ENCODE data around the gene OLFM4. TPM values are rescaled to one million over a fixed set of nuclear protein-coding genes. Genes with fewer than 3 reads are reported as not detected.

OLFM4 gene
- total RNA-seq, 2 donors from 2014 or later = 489 to 1,049 TPM

DNA sequence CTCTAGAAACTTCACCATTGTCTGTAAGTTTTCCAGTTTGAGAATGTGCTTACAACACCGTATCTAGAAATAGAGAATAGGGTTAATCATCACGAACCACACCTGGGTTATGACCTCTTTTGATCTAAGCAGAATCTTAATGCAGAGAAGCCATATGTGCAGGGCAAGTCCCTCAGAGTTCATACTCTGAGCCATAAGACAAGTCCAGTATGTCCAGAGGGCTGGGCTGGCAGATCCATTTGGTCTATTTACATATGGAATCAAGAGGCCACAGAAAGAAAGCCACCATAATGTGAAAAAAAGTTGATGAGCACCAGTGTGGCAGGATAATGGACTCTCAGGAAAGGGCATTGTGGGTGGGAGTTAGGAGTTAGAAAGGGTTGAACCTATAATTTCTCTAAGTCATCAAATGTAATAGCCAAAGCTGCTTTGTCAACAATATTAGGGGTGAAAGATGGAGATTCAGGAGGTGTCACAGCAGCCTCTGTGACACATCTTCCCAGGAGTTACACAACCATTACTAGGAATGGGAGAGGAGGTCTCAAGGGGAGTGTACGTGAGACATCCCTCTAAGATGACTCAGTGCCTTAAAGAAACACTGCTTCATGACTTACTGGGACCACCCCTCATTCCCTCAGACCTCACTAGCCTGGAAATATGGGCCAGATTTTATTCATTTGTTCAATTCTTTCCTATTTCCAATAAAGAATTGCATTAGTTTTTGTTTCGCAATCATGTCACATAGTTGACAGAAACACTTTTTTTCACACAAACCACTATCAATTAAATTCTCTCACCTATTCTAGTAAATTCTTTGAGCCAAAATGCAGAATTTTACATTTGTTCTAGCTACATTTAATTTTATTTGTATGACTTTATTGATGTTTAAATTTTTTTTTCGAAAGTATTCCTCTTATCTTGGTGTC lies 30.4 kb upstream of the OLFM4 start:
- no peak for DNase-seq
- Histone ChIP-seq H3K4me1 (no peaks in the 10 kb centered on the region), H3K9ac (ENCODE audit: low read depth in 2 of 2, low read length in 2 of 2) (no peak overlapping the region), H3K36me3 (no peaks in the 10 kb centered on the region), H3K9me3 (no peaks in the 10 kb centered on the region), H3K27ac (no peak overlapping the region), H3K27me3 (no peaks in the 10 kb centered on the region), H3K4me3 (no peak overlapping the region)
- intact Hi-C loops (cut with DNase I) = no loop called here
- TF ChIP-seq, protein P1, sequence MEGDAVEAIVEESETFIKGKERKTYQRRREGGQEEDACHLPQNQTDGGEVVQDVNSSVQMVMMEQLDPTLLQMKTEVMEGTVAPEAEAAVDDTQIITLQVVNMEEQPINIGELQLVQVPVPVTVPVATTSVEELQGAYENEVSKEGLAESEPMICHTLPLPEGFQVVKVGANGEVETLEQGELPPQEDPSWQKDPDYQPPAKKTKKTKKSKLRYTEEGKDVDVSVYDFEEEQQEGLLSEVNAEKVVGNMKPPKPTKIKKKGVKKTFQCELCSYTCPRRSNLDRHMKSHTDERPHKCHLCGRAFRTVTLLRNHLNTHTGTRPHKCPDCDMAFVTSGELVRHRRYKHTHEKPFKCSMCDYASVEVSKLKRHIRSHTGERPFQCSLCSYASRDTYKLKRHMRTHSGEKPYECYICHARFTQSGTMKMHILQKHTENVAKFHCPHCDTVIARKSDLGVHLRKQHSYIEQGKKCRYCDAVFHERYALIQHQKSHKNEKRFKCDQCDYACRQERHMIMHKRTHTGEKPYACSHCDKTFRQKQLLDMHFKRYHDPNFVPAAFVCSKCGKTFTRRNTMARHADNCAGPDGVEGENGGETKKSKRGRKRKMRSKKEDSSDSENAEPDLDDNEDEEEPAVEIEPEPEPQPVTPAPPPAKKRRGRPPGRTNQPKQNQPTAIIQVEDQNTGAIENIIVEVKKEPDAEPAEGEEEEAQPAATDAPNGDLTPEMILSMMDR (IDR thresholded peaks at IDR 0.05) = no peak

DNA sequence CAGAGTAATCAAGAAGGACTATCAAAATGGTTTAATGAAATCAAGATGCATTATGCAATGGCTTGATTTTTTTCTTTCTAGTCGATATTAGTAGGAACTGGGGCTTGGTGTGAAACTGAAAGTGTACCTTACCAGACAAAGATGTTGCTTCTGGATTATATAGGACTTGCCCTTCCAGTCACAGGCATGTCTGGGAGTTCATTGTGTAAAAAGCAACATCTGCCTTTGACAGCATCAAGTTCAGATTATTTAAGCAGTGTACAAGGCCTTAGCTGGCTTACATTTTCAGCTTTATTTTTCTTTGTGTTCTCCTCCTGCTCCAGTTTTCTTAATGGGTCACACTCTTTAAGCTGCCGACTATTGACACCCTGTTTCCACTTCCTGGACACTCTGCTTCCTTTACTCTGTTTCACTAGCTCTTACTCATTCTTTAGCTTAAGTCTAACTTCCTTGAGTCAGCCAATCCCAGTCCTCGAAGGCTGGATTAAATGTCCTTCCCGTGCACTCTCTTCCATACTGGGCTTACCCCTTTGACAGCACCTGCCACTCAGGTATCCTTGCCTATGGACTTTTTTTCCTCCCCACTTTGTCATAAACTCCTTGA lies 29.4 kb upstream of the OLFM4 start:
- H3K27me3 ChIP-seq = no peaks in the 10 kb centered on the region
- no peaks in the 10 kb centered on the region for H3K36me3 ChIP-seq
- H3K9ac ChIP-seq (ENCODE audit: low read depth in 2 of 2, low read length in 2 of 2) = no peak overlapping the region
- H3K27ac ChIP-seq = no peak overlapping the region
- H3K9me3 ChIP-seq = no peaks in the 10 kb centered on the region
- TF ChIP-seq, protein P1 (IDR thresholded peaks at IDR 0.05) = no peak
- intact Hi-C loops (cut with DNase I) = no loop called here
- no peak overlapping the region for H3K4me3 ChIP-seq
- no peak for DNase-seq
- H3K4me1 ChIP-seq = no peaks in the 10 kb centered on the region

DNA sequence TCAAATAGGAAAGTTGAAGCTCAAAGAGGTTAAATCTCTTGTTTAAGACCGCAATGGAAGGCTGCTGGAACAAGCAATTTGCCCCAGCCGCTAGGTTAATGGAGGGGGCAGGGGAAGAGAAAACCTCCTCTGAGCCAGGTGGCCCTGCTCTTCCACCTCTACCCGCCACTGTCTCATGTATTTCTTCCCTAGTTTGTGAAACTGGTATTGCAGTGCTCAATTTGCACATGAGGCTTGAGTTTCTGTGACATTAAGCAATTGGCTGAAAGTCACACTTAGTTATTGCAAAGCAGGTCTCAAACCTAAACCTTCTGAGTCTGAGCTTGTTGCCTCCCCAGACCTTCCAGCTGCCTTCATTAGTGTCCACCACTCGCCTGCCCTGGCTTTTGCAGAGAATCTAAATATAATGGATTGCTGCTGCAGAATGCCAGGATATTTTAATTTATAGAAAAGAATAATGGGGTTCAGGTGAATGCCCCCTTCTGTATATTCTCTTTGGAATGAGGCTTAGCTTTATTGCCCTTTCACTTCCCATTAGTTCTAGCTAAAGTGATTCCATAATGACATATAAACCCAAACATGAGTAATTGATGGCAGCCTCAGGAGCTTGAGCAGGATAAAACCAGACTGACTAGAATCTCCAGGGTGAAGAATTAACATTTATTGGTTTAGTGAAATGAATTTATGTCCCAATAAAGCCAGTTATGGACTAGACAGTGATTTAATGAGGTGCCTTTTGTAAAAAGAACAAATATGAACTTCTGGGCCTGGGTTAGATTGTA lies 27.0 kb upstream of the OLFM4 start:
- no peaks in the 10 kb centered on the region for H3K9me3 ChIP-seq
- no peaks in the 10 kb centered on the region for H3K36me3 ChIP-seq
- DNase-seq = no peak
- no peaks in the 10 kb centered on the region for H3K4me1 ChIP-seq
- TF ChIP-seq, protein P1 (IDR thresholded peaks at IDR 0.05) = no peak
- intact Hi-C loops (cut with DNase I) = no loop called here
- no peak overlapping the region for H3K9ac ChIP-seq (ENCODE audit: low read depth in 2 of 2, low read length in 2 of 2)
- no peak overlapping the region for H3K27ac ChIP-seq
- H3K27me3 ChIP-seq = no peaks in the 10 kb centered on the region
- no peak overlapping the region for H3K4me3 ChIP-seq

DNA sequence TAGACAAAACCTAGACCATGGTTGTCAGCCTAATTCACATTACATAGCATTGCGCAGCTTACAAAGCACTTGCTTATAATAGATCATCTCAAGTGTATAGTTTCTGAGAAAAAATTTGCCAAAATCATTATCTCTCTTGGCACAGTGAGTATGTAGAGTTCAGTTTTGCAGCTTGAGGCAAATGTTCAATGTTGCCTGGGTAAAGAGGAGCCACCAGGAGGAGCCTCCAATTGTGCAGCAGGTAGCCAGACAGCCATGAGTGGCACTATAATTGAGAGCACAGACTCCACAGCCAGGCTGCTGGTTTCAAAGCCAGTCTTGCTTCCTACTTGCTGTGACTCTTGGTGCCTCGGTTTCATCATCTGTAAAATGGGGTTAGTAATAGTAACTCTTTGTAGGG lies 24.0 kb upstream of the OLFM4 start:
- Histone ChIP-seq H3K4me3 (no peak overlapping the region), H3K4me1 (no peaks in the 10 kb centered on the region), H3K9me3 (no peaks in the 10 kb centered on the region), H3K27me3 (no peaks in the 10 kb centered on the region), H3K27ac (no peak overlapping the region), H3K36me3 (no peaks in the 10 kb centered on the region), H3K9ac (ENCODE audit: low read depth in 2 of 2, low read length in 2 of 2) (no peak overlapping the region)
- peak; percentile 23 for DNase-seq
- intact Hi-C loops (cut with DNase I) = no loop called here
- TF ChIP-seq, protein P1 (IDR thresholded peaks at IDR 0.05) = no peak

DNA sequence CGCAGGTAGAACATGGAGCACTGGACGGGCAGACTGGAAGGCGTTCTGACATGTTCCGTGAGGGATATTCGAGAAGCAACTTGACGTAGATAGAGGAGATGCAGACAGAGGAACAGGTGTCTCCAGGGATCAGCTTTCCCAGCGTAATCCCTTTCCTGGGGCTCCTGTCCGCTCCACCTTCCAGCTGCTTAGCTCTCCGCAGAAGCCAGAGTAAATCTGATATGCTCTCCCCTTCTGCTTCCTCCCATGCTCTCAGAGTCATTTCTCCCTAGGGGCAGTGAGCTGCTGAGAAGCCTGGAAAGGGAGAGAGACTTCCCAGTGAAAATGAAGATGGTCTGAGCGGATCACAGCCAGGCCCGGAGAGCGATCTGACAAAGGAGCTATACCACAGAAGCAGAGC lies 23.0 kb upstream of the OLFM4 start:
- Histone ChIP-seq H3K4me3 (no peak overlapping the region), H3K36me3 (no peaks in the 10 kb centered on the region), H3K4me1 (no peaks in the 10 kb centered on the region), H3K27ac (no peak overlapping the region), H3K9ac (ENCODE audit: low read depth in 2 of 2, low read length in 2 of 2) (no peak overlapping the region), H3K9me3 (no peaks in the 10 kb centered on the region), H3K27me3 (no peaks in the 10 kb centered on the region)
- no peak for DNase-seq
- TF ChIP-seq, protein P1 (IDR thresholded peaks at IDR 0.05) = no peak
- intact Hi-C loops (cut with DNase I) = no loop called here

Data from colonic mucosa (tissue), 4 donors.